GM23338 (cell line): ENCODE data around the gene SNRPA1. TPM values are rescaled to one million over a fixed set of nuclear protein-coding genes. Genes with fewer than 3 reads are reported as not detected.

Experiments
- ATAC-seq: fragments of 200-7000 bp; cut with Tn5 transposase; 3 replicates; pipeline ENCODE4 v1.9.1; 2020
- DNase-seq: peaks from one replicate; pipeline ENCODE4 v3.0.0-alpha.2; 2015; ENCODE audit warnings: low spot score
- H2AFZ ChIP-seq: fragments of 200-600 bp; sonication (generic); 2 replicates; pipeline ENCODE4 v1.8.0; 2016; ENCODE audit warnings: antibody characterized with exemption, mild to moderate bottlenecking, moderate library complexity
- H3F3A ChIP-seq: fragments of 200-600 bp; sonication (generic); replicated peaks from 2 replicates; pipeline ENCODE4 v1.8.0; 2017; ENCODE audit warnings: antibody characterized with exemption, mixed run types, low read depth
- H3K27ac ChIP-seq: fragments of 200-600 bp; sonication (generic); 2 replicates; pipeline ENCODE4 v1.6.1; 2016; ENCODE audit warnings: low read depth
- H3K27me3 ChIP-seq: fragments of 200-600 bp; sonication (generic); 2 replicates; pipeline ENCODE4 v1.8.0; 2016; ENCODE audit warnings: mild to moderate bottlenecking, mixed run types, moderate library complexity; ENCODE audit not compliant: insufficient read depth
- H3K36me3 ChIP-seq: fragments of 200-600 bp; sonication (generic); 2 replicates; pipeline ENCODE4 v1.8.0; 2016; ENCODE audit warnings: mild to moderate bottlenecking; ENCODE audit not compliant: insufficient read depth
- H3K4me1 ChIP-seq: fragments of 200-600 bp; sonication (generic); 2 replicates; pipeline ENCODE4 v1.8.0; 2016; ENCODE audit warnings: mild to moderate bottlenecking, moderate library complexity; ENCODE audit not compliant: insufficient read depth
- H3K4me2 ChIP-seq: fragments of 200-600 bp; sonication (generic); 2 replicates; pipeline ENCODE4 v1.7.1; 2017; ENCODE audit warnings: mixed run types
- H3K4me3 ChIP-seq: fragments of 200-600 bp; sonication (generic); 2 replicates; pipeline ENCODE4 v1.6.1; 2016; ENCODE audit warnings: mixed run types
- H3K79me2 ChIP-seq: fragments of 200-600 bp; sonication (generic); replicated peaks from 2 replicates; pipeline ENCODE4 v1.8.0; 2017; ENCODE audit warnings: mild to moderate bottlenecking; ENCODE audit not compliant: insufficient read depth
- H3K9me2 ChIP-seq: fragments of 200-600 bp; sonication (generic); 2 replicates; pipeline ENCODE4 v1.8.0; 2017; ENCODE audit not compliant: insufficient read depth
- H4K20me1 ChIP-seq: fragments of 200-600 bp; sonication (generic); replicated peaks from 2 replicates; pipeline ENCODE4 v1.8.0; 2017; ENCODE audit warnings: mild to moderate bottlenecking; ENCODE audit not compliant: insufficient read depth
- H3K27ac Mint-ChIP-seq: 2 replicates; pipeline ENCODE4 v1.8.0; 2020; ENCODE audit warnings: inconsistent platforms, mild to moderate bottlenecking, moderate library complexity, mixed read lengths
- H3K27me3 Mint-ChIP-seq: 3 replicates; pipeline ENCODE4 v1.8.0; 2022; ENCODE audit warnings: low read depth, mild to moderate bottlenecking, moderate library complexity, mixed read lengths, inconsistent platforms; ENCODE audit not compliant: insufficient read depth, poor library complexity
- H3K36me3 Mint-ChIP-seq: 3 replicates; pipeline ENCODE4 v1.8.0; 2021; ENCODE audit warnings: low read depth, mild to moderate bottlenecking, inconsistent platforms, moderate library complexity, mixed read lengths
- H3K4me1 Mint-ChIP-seq: 3 replicates; pipeline ENCODE4 v1.8.0; 2020; ENCODE audit warnings: mild to moderate bottlenecking, inconsistent platforms, mixed read lengths
- H3K4me3 Mint-ChIP-seq: 3 replicates; pipeline ENCODE4 v1.8.0; 2021; ENCODE audit warnings: moderate library complexity, mild to moderate bottlenecking, inconsistent platforms, mixed read lengths
- H3K9me3 Mint-ChIP-seq: 3 replicates; pipeline ENCODE4 v1.8.0; 2020; ENCODE audit warnings: moderate library complexity, mild to moderate bottlenecking, inconsistent platforms, mixed read lengths
- polyA plus RNA-seq: library from polyadenylated mRNA; unstranded; fragments of >200 nt; fragmentation: Nextera tagmentation; extraction: Ambion mirVana; gene quantifications from 2 replicates; pipeline ENCODE4 v1.2.1, GENCODE V29; 2016
- total RNA-seq: library from RNA; depleted of rRNA; stranded (reverse); fragments of >200 nt; shearing (Covaris generic); gene quantifications from 2 replicates; pipeline ENCODE4 v1.2.3, GENCODE V29; 2014
- TF ChIP-seq, protein P1 (sequence below): IDR thresholded peaks from one replicate; pipeline ENCODE4 v1.6.1; 2018; ENCODE audit warnings: antibody characterized with exemption; ENCODE audit not compliant: unreplicated experiment
- TF ChIP-seq, protein P2 (sequence below): fragments of 250-450 bp; sonication (Bioruptor Pico); IDR thresholded peaks from 2 replicates; pipeline ENCODE4 v1.5.0; 2020; ENCODE audit warnings: mild to moderate bottlenecking, moderate library complexity

The SNRPA1 gene
- total and polyA plus RNA-seq, 2 experiments from 2014 or later = 170 to 361 TPM

DNA sequence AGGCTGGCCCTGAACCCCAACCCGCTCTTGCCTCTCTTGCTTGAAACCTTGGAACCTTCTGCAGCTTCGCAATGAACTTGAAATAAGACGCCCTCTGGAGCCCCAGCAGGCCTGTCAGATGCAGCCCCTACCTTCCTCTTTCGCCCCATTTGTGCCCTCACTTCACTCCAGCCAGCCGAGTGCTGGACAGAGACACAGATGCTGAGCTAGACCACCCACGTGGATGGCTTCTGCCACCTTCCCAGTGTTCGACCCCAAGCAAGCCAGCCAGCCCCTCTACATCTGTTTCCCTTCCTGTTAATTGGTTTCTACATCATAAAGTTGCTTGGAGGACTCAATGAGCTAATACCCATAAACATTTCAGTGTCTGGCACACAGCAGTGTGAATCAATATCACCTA lies 23.8 kb upstream of the SNRPA1 start:
- H2AFZ ChIP-seq = no peak overlapping the region
- no peak overlapping the region for H3K27ac ChIP-seq
- Mint-ChIP-seq H3K9me3 (no peaks in the 10 kb centered on the region; the same call in 2 of the 3 replicates), H3K36me3 (no peaks in the 10 kb centered on the region; the same call in 2 of the 3 replicates), H3K4me3 (no peak overlapping the region), H3K4me1 (peaks cover 6% of the 10 kb centered on the region; the same call in 2 of the 3 replicates), H3K27ac (no peak overlapping the region), H3K27me3 (peaks cover 15% of the 10 kb centered on the region)
- H3F3A ChIP-seq = no peaks in the 10 kb centered on the region
- H3K9me2 ChIP-seq = no peaks in the 10 kb centered on the region
- no peaks in the 10 kb centered on the region for H3K36me3 ChIP-seq
- peak; percentile 42 for ATAC-seq
- no peaks in the 10 kb centered on the region for H4K20me1 ChIP-seq
- peak; percentile 41 for DNase-seq
- no peak overlapping the region for H3K4me2 ChIP-seq
- no peaks in the 10 kb centered on the region for H3K79me2 ChIP-seq
- TF ChIP-seq, protein P1, sequence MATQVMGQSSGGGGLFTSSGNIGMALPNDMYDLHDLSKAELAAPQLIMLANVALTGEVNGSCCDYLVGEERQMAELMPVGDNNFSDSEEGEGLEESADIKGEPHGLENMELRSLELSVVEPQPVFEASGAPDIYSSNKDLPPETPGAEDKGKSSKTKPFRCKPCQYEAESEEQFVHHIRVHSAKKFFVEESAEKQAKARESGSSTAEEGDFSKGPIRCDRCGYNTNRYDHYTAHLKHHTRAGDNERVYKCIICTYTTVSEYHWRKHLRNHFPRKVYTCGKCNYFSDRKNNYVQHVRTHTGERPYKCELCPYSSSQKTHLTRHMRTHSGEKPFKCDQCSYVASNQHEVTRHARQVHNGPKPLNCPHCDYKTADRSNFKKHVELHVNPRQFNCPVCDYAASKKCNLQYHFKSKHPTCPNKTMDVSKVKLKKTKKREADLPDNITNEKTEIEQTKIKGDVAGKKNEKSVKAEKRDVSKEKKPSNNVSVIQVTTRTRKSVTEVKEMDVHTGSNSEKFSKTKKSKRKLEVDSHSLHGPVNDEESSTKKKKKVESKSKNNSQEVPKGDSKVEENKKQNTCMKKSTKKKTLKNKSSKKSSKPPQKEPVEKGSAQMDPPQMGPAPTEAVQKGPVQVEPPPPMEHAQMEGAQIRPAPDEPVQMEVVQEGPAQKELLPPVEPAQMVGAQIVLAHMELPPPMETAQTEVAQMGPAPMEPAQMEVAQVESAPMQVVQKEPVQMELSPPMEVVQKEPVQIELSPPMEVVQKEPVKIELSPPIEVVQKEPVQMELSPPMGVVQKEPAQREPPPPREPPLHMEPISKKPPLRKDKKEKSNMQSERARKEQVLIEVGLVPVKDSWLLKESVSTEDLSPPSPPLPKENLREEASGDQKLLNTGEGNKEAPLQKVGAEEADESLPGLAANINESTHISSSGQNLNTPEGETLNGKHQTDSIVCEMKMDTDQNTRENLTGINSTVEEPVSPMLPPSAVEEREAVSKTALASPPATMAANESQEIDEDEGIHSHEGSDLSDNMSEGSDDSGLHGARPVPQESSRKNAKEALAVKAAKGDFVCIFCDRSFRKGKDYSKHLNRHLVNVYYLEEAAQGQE = peak; percentile 73
- TF ChIP-seq, protein P2, sequence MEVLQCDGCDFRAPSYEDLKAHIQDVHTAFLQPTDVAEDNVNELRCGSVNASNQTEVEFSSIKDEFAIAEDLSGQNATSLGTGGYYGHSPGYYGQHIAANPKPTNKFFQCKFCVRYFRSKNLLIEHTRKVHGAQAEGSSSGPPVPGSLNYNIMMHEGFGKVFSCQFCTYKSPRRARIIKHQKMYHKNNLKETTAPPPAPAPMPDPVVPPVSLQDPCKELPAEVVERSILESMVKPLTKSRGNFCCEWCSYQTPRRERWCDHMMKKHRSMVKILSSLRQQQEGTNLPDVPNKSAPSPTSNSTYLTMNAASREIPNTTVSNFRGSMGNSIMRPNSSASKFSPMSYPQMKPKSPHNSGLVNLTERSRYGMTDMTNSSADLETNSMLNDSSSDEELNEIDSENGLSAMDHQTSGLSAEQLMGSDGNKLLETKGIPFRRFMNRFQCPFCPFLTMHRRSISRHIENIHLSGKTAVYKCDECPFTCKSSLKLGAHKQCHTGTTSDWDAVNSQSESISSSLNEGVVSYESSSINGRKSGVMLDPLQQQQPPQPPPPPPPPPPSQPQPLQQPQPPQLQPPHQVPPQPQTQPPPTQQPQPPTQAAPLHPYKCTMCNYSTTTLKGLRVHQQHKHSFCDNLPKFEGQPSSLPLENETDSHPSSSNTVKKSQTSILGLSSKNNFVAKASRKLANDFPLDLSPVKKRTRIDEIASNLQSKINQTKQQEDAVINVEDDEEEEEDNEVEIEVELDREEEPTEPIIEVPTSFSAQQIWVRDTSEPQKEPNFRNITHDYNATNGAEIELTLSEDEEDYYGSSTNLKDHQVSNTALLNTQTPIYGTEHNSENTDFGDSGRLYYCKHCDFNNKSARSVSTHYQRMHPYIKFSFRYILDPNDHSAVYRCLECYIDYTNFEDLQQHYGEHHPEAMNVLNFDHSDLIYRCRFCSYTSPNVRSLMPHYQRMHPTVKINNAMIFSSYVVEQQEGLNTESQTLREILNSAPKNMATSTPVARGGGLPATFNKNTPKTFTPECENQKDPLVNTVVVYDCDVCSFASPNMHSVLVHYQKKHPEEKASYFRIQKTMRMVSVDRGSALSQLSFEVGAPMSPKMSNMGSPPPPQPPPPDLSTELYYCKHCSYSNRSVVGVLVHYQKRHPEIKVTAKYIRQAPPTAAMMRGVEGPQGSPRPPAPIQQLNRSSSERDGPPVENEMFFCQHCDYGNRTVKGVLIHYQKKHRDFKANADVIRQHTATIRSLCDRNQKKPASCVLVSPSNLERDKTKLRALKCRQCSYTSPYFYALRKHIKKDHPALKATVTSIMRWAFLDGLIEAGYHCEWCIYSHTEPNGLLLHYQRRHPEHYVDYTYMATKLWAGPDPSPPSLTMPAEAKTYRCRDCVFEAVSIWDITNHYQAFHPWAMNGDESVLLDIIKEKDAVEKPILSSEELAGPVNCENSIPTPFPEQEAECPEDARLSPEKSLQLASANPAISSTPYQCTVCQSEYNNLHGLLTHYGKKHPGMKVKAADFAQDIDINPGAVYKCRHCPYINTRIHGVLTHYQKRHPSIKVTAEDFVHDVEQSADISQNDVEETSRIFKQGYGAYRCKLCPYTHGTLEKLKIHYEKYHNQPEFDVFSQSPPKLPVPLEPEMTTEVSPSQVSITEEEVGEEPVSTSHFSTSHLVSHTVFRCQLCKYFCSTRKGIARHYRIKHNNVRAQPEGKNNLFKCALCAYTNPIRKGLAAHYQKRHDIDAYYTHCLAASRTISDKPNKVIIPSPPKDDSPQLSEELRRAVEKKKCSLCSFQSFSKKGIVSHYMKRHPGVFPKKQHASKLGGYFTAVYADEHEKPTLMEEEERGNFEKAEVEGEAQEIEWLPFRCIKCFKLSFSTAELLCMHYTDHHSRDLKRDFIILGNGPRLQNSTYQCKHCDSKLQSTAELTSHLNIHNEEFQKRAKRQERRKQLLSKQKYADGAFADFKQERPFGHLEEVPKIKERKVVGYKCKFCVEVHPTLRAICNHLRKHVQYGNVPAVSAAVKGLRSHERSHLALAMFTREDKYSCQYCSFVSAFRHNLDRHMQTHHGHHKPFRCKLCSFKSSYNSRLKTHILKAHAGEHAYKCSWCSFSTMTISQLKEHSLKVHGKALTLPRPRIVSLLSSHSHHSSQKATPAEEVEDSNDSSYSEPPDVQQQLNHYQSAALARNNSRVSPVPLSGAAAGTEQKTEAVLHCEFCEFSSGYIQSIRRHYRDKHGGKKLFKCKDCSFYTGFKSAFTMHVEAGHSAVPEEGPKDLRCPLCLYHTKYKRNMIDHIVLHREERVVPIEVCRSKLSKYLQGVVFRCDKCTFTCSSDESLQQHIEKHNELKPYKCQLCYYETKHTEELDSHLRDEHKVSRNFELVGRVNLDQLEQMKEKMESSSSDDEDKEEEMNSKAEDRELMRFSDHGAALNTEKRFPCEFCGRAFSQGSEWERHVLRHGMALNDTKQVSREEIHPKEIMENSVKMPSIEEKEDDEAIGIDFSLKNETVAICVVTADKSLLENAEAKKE = no peak
- no peak overlapping the region for H3K4me3 ChIP-seq
- H3K4me1 ChIP-seq = no peaks in the 10 kb centered on the region
- no peaks in the 10 kb centered on the region for H3K27me3 ChIP-seq
